ENCODE data around the gene HEXD.
"Not testable (repeated sequence)": the region's sequence is repeated elsewhere in the genome, so short reads cannot be mapped to it uniquely, and the experiment has no call there.

Gene HEXD

GRCh38 chr17:82418001-82418986 is at the start of gene HEXD, which contains the start of gene OGFOD3:
HEXD (plus strand) TSS chr17:82418347; CDS start chr17:82419800, 1,453 bp downstream.
OGFOD3 (minus strand) TSS chr17:82418586; CDS start chr17:82418485, 101 bp downstream.
- peak; percentile 100 for DNase-seq (ENCODE audit: low spot score)

- DNase-seq (ENCODE audit: low spot score): no peak
Measured at GRCh38 chr17:82369211-82369610, 48.9 kb upstream of the HEXD start.

- DNase-seq (ENCODE audit: low spot score): no peak
Measured at GRCh38 chr17:82370471-82371332, 47.4 kb upstream of the HEXD start.

GRCh38 chr17:82371333-82372248 is 46.6 kb upstream of the HEXD start, which contains the start of gene UTS2R:
UTS2R (plus strand) TSS chr17:82371765; CDS start chr17:82374325, 2,560 bp downstream.
- DNase-seq (ENCODE audit: low spot score): peak; percentile 83

GRCh38 chr17:82372249-82373071 is 45.7 kb upstream of the HEXD start:
- DNase-seq (ENCODE audit: low spot score): no peak

- not testable (repeated sequence) for DNase-seq (ENCODE audit: low spot score)
Measured at GRCh38 chr17:82373072-82373452, 45.1 kb upstream of the HEXD start.

GRCh38 chr17:82373731-82374625 is 44.2 kb upstream of the HEXD start:
- DNase-seq (ENCODE audit: low spot score): no peak

GRCh38 chr17:82374626-82375331 is 43.4 kb upstream of the HEXD start:
- DNase-seq (ENCODE audit: low spot score): no peak

- DNase-seq (ENCODE audit: low spot score): no peak
Measured at GRCh38 chr17:82375359-82376041, 42.6 kb upstream of the HEXD start.

- no peak for DNase-seq (ENCODE audit: low spot score)
Measured at GRCh38 chr17:82376042-82376730, 42.0 kb upstream of the HEXD start.

GRCh38 chr17:82377294-82377693 is 40.9 kb upstream of the HEXD start:
- DNase-seq (ENCODE audit: low spot score): not testable (repeated sequence)

GRCh38 chr17:82377924-82378740 is 40.0 kb upstream of the HEXD start:
- no peak for DNase-seq (ENCODE audit: low spot score)

GRCh38 chr17:82378741-82379021 is 39.5 kb upstream of the HEXD start:
- DNase-seq (ENCODE audit: low spot score): no peak

- DNase-seq (ENCODE audit: low spot score): no peak
Measured at GRCh38 chr17:82380860-82381702, 37.1 kb upstream of the HEXD start.

GRCh38 chr17:82381703-82382009 is 36.5 kb upstream of the HEXD start:
- not testable (repeated sequence) for DNase-seq (ENCODE audit: low spot score)

All from D341Med (cell line).